ENCODE results near the gene LTK.

DNA sequence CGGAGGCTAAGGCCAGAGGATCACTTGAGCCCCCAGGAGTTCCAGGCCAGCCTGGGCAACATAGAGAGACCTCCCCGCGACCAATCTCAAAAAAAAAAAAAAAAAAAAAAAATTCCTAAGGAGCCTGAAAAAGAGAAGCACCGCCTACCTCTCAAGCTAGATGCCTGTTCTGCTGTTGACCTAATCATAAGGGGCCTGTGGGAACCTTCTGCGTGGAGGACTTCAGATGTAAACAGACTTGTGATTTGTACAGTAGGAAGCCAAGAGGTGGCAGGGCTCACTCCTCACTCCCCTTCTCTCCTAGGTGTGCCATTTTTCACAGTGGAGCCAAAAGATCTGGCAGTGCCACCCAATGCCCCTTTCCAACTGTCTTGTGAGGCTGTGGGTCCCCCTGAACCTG lies 48.6 kb upstream of the LTK start:
- TF ChIP-seq CTCF (IDR thresholded peaks at IDR 0.05) (no peak), POLR2A (IDR thresholded peaks at IDR 0.05) (no peak)

Data from adrenal gland (tissue), 5 donors.